Measurements from ENCODE around the gene STK11. TPM values are rescaled to one million over a fixed set of nuclear protein-coding genes. Genes with fewer than 3 reads are reported as not detected.
A peak's percentile ranks its signal among the peaks of the same experiment; 100 is the strongest.

STK11 gene
- total and polyA plus RNA-seq, 7 experiments from 2014 or later = 13.9 to 91.3 (median 71.5) TPM

DNA sequence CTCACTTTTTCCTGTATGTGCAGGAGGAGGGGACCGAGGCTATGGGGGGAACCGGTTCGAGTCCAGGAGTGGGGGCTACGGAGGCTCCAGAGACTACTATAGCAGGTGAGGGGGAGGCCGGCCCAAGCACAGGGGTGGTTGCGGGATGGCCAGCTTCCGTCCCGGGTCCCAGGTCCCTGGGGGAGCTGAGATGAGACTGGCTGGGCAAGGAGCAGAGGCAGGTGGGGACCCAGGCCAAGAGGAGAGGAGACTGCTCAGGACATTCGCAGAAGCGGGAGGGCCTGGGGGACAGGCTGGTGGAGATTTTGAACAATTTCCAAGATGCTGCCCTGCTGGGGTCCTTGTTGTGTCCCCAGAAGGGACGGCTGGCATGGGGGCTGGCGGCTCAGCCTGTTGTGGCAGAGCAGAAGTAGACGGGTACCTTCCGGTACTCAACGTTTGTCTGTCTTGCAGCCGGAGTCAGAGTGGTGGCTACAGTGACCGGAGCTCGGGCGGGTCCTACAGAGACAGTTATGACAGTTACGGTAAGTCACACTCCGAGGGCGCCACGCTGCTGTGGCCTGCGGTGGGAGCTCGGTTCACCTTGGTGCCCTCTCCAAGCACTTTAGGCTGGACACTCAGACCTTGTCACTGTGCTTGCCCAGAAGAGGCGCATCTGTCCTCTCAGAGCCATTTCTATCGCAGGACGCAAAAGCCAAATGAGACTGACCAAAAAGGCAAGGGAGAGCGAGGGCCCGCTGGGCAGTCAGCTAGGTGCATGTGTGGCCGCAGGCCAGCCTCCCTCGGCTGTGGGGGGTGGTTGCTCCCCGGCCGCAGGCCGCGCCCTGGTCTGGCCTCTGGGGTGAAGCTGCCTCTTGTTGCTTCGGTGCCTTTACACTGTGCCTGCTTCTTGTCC lies 66.2 kb downstream of the STK11 start:
- Mint-ChIP-seq H3K27me3 (peaks cover 0 to 6% (median 0%) of the 10 kb centered on the region in 5 donors), H3K36me3 (peaks cover 0 to 37% (median 23%) of the 10 kb centered on the region in 5 donors), H3K4me1 (peaks cover 49 to 70% (median 60%) of the 10 kb centered on the region in 7 donors), H3K27ac (peak overlapping the region; percentile 55 to 94 (median 90)), H3K4me3 (peak overlapping the region; percentile 88 to 96 (median 90)), H3K9me3 (peaks cover 0 to 11% (median 0%) of the 10 kb centered on the region in 11 donors)
- no peak for ATAC-seq
- no peaks in the 10 kb centered on the region for H3K9me3 ChIP-seq (ENCODE audit: control insufficient read depth in 2 of 3, low read length in 3 of 3)
- peaks cover 75 to 80% of the 10 kb centered on the region in 2 donors for H3K4me1 ChIP-seq (ENCODE audit: control insufficient read depth in 2 of 2, insufficient read depth in 2 of 2, low read length in 2 of 2)
- no peak for DNase-seq
- peak overlapping the region; percentile 82 for H3K27ac ChIP-seq (ENCODE audit: low read depth, low read length)
- H3K27me3 ChIP-seq (ENCODE audit: control insufficient read depth in 2 of 2, insufficient read depth in 2 of 2, low read length in 2 of 2) = no peaks in the 10 kb centered on the region
- ChIA-PET CTCF (interaction anchor here (1.0 kb wide), 1 partner anchor 28 kb away, joined by 3 read pairs; no protein-coding TSS in a partner anchor), POLR2A (interaction anchor here (0.5 to 6.6 kb wide), 5 partner anchors 10 to 611 kb away, joined by 3 to 60 read pairs (median 7); no protein-coding TSS in a partner anchor)
- intact Hi-C loops (cut with micrococcal nuclease) = no loop called here
- peak overlapping the region; percentile 76 for H3K4me3 ChIP-seq (ENCODE audit: low read length)
- H3K36me3 ChIP-seq (ENCODE audit: control insufficient read depth in 2 of 3, insufficient read depth in 3 of 3, low read length in 3 of 3) = peaks cover 39 to 44% (median 42%) of the 10 kb centered on the region in 3 experiments

DNA sequence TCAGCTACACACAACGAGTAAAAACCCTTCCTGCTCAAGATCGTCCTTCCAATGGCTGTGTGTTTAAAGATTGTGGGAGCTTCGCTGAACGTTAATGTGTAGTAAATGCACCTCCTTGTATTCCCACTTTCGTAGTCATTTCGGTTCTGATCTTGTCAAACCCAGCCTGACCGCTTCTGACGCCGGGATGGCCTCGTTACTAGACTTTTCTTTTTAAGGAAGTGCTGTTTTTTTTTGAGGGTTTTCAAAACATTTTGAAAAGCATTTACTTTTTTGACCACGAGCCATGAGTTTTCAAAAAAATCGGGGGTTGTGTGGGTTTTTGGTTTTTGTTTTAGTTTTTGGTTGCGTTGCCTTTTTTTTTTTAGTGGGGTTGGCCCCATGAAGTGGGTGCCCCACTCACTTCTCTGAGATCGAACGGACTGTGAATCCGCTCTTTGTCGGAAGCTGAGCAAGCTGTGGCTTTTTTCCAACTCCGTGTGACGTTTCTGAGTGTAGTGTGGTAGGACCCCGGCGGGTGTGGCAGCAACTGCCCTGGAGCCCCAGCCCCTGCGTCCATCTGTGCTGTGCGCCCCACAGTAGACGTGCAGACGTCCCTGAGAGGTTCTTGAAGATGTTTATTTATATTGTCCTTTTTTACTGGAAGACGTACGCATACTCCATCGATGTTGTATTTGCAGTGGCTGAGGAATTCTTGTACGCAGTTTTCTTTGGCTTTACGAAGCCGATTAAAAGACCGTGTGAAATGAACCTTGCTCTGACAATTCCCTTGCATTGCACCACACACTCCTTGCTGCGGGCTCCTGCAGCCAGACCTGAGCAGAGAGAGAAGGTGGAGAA lies 67.1 kb downstream of the STK11 start:
- H3K4me1 Mint-ChIP-seq = peaks cover 46 to 66% (median 60%) of the 10 kb centered on the region in 7 donors
- peak overlapping the region; percentile 82 for H3K27ac ChIP-seq (ENCODE audit: low read depth, low read length)

DNA sequence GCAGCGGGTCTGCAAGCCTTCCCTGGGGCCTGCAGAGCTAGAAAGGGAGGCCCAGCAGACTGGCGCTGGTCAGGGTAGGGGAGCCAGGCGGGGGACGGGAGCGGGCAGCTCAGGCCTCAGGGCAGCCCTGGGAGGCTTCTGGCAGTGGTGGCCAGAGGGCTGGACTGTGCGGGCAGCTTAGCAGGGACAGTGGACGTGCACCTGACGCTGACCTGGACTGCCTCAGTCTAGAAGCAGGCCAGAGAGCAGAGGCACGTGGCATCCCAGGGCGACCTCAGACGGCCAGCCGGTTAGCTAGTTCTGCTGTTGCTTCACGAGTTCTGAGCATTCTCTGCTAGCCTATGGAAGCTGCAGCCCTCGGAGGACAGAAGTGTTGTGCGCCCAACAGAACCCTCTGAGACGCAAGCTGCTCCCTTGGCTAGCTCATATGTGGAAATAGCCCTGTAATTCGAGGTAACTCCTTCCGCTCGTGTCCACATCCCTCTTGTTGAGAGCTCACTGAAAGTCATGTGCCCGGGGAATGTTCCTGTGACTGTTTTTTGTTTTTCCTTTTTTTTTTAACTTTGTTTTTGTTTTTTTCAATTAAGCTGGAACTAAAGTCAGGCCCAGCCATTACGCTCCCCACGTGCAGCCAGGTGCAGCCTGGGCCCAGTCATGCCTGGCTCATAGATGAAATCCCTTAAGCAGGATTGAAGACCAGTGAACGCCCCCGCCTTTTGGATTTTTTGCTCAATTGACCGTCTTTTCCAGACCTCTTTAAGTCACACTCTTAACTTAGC lies 67.9 kb downstream of the STK11 start:
- Histone ChIP-seq H3K27ac (ENCODE audit: low read depth, low read length) (peak overlapping the region; percentile 93), H3K4me3 (ENCODE audit: low read length) (no peak overlapping the region), H3K36me3 (ENCODE audit: control insufficient read depth in 2 of 3, insufficient read depth in 3 of 3, low read length in 3 of 3) (peaks cover 39 to 55% (median 42%) of the 10 kb centered on the region in 3 experiments), H3K4me1 (ENCODE audit: control insufficient read depth in 2 of 2, insufficient read depth in 2 of 2, low read length in 2 of 2) (peaks cover 59 to 69% of the 10 kb centered on the region in 2 donors), H3K27me3 (ENCODE audit: control insufficient read depth in 2 of 2, insufficient read depth in 2 of 2, low read length in 2 of 2) (no peaks in the 10 kb centered on the region), H3K9me3 (ENCODE audit: control insufficient read depth in 2 of 3, low read length in 3 of 3) (no peaks in the 10 kb centered on the region)
- Mint-ChIP-seq H3K4me1 (peaks cover 45 to 63% (median 55%) of the 10 kb centered on the region in 7 donors), H3K27ac (peak overlapping the region; percentile 53 to 90 (median 83)), H3K27me3 (peaks cover 0 to 2% (median 0%) of the 10 kb centered on the region in 5 donors), H3K36me3 (peaks cover 0 to 42% (median 23%) of the 10 kb centered on the region in 5 donors), H3K4me3 (peak overlapping the region; percentile 21 to 96 (median 72)), H3K9me3 (peaks cover 0 to 13% (median 0%) of the 10 kb centered on the region in 11 donors)
- ATAC-seq = no peak
- DNase-seq = no peak
- ChIA-PET CTCF (interaction anchor here (0.7 to 1.0 kb wide), 2 partner anchors 29 to 125 kb away, joined by 3 to 5 read pairs; no protein-coding TSS in a partner anchor), POLR2A (interaction anchor here (0.6 to 6.6 kb wide), 9 partner anchors 10 to 297 kb away, joined by 3 to 60 read pairs (median 3); no protein-coding TSS in a partner anchor)
- intact Hi-C loops (cut with micrococcal nuclease) = loop anchor here in 1 of 2 donors (2.0 kb wide), 2 partner anchors 13 to 253 kb away; partner anchors contain the start of genes RNU6-2 and TMEM259

More for the DNA sequence above, 67.1 kb downstream of the STK11 start:
- ChIA-PET POLR2A (interaction anchor here (0.7 to 6.6 kb wide), 9 partner anchors 9 to 219 kb away, joined by 3 to 60 read pairs (median 5); no protein-coding TSS in a partner anchor), CTCF (interaction anchor here (1.0 kb wide), 1 partner anchor 29 kb away, joined by 5 read pairs; no protein-coding TSS in a partner anchor)
- Histone ChIP-seq H3K36me3 (ENCODE audit: control insufficient read depth in 2 of 3, insufficient read depth in 3 of 3, low read length in 3 of 3) (peaks cover 39 to 48% (median 42%) of the 10 kb centered on the region in 3 experiments), H3K4me3 (ENCODE audit: low read length) (no peak overlapping the region), H3K9me3 (ENCODE audit: control insufficient read depth in 2 of 3, low read length in 3 of 3) (no peaks in the 10 kb centered on the region), H3K27me3 (ENCODE audit: control insufficient read depth in 2 of 2, insufficient read depth in 2 of 2, low read length in 2 of 2) (no peaks in the 10 kb centered on the region), H3K4me1 (ENCODE audit: control insufficient read depth in 2 of 2, insufficient read depth in 2 of 2, low read length in 2 of 2) (peaks cover 68 to 77% of the 10 kb centered on the region in 2 donors)
- Mint-ChIP-seq H3K27ac (peak overlapping the region; percentile 35 to 91 (median 82)), H3K9me3 (peaks cover 0 to 13% (median 0%) of the 10 kb centered on the region in 11 donors), H3K4me3 (peak overlapping the region; percentile 33 to 96 (median 75)), H3K27me3 (peaks cover 0 to 2% (median 0%) of the 10 kb centered on the region in 5 donors), H3K36me3 (peaks cover 0 to 37% (median 23%) of the 10 kb centered on the region in 5 donors)
- intact Hi-C loops (cut with micrococcal nuclease) = no loop called here
- ATAC-seq = no peak
- DNase-seq = no peak

DNA sequence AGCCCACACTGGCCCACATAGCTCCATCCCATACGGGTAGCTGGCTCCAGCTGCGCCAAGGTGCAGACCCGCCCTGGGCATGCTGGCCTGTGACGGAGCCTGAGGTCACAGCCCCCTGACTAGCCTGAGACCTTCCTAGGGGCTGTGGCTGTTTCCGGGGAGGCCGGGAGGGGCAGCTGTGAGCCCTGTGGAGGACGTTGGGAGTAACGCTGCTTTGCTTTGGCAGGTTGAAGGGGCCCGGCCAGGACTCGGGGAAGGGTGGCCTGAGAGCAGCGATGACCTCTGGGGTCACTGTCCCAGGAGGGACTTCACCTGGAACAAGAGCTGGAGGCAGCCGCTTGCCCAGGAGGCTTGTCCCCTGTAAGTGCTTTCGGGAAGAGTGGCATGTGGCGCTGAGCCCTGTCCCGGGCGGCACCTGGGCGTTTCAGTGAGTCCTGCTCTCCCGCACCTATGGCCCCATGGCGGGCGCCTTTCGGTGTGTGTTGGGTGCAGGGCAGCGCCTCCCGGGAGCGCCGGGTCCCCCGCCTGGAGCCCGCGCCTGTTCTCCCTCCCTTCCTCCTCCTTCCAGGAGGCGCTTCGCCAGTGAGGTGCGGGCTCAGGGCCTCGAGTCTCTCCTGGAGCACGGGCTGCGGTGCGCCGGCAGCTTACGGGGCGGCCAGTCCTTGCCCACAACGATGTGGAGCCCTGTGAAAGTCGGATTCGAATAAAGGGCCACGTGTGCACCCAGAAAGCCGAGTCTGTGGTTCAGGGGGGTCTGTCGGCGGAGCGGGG lies 68.7 kb downstream of the STK11 start:
- Mint-ChIP-seq H3K9me3 (peaks cover 0 to 13% (median 0%) of the 10 kb centered on the region in 11 donors), H3K27ac (peak overlapping the region in 8 of 9 donors; percentile 53 to 90 (median 80)), H3K4me1 (peaks cover 40 to 57% (median 50%) of the 10 kb centered on the region in 7 donors), H3K4me3 (peak overlapping the region; percentile 47 to 92 (median 70)), H3K36me3 (peaks cover 0 to 42% (median 23%) of the 10 kb centered on the region in 5 donors), H3K27me3 (no peaks in the 10 kb centered on the region)
- H3K4me1 ChIP-seq (ENCODE audit: control insufficient read depth in 2 of 2, insufficient read depth in 2 of 2, low read length in 2 of 2) = peaks cover 55 to 65% of the 10 kb centered on the region in 2 donors
- H3K27me3 ChIP-seq (ENCODE audit: control insufficient read depth in 2 of 2, insufficient read depth in 2 of 2, low read length in 2 of 2) = no peaks in the 10 kb centered on the region
- H3K36me3 ChIP-seq (ENCODE audit: control insufficient read depth in 2 of 3, insufficient read depth in 3 of 3, low read length in 3 of 3) = peaks cover 39 to 63% (median 42%) of the 10 kb centered on the region in 3 experiments
- ChIA-PET CTCF (no interaction called here), POLR2A (interaction anchor here (0.6 to 6.6 kb wide), 8 partner anchors 10 to 296 kb away, joined by 3 to 60 read pairs (median 4); partner anchors contain the start of gene ATP5F1D)
- H3K4me3 ChIP-seq (ENCODE audit: low read length) = peak overlapping the region; percentile 46
- intact Hi-C loops (cut with micrococcal nuclease) = loop anchor here in 1 of 2 donors (2.0 kb wide), 2 partner anchors 13 to 253 kb away; partner anchors contain the start of genes RNU6-2 and TMEM259
- peak overlapping the region; percentile 93 for H3K27ac ChIP-seq (ENCODE audit: low read depth, low read length)
- no peaks in the 10 kb centered on the region for H3K9me3 ChIP-seq (ENCODE audit: control insufficient read depth in 2 of 3, low read length in 3 of 3)
- ATAC-seq (no peak), DNase-seq (peak in 1 of 9 donors; percentile 25)

DNA sequence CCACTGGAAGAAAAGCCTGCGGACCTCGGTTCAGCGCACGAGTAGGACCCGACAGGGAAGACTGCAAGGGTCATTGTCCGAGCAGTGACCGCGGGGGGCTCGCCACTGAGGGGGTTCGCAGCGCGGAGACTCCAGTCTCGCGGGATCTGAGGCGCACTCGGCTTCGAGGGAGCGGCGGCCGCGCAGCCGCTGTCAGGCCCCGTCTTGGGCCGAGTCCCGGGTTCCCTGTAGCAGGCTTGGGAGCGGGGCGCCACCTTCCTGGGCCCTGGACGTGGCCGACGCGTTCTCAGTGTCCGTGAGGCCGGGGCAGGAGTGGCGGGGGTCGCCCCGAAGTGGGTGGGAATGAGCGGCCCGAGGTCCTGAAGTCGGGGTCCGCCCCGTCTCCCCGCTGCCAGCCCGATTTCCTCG lies 69.3 kb downstream of the STK11 start:
- peak overlapping the region; percentile 93 for H3K27ac ChIP-seq (ENCODE audit: low read depth, low read length)
- CTCF ChIA-PET = interaction anchor here (1.0 kb wide), 2 partner anchors 8 to 30 kb away, joined by 4 to 7 read pairs; no protein-coding TSS in a partner anchor
- peaks cover 39 to 68% (median 42%) of the 10 kb centered on the region in 3 experiments for H3K36me3 ChIP-seq (ENCODE audit: control insufficient read depth in 2 of 3, insufficient read depth in 3 of 3, low read length in 3 of 3)
- H3K4me3 Mint-ChIP-seq = peak overlapping the region in 9 of 10 donors; percentile 36 to 92 (median 59)
- intact Hi-C loops (cut with micrococcal nuclease) = loop anchor here (1.0 to 5.0 kb wide), 10 partner anchors 14 to 537 kb away; partner anchors contain the start of genes DAZAP1 (in 2 of the 2), RPS15 (in 2 of the 2), ATP8B3 (in 1 of the 2) and GAMT (in 1 of the 2)
- H3K36me3 Mint-ChIP-seq = peaks cover 0 to 46% (median 23%) of the 10 kb centered on the region in 5 donors
- no peak for ATAC-seq
- H3K4me1 ChIP-seq (ENCODE audit: control insufficient read depth in 2 of 2, insufficient read depth in 2 of 2, low read length in 2 of 2) = peaks cover 52 to 65% of the 10 kb centered on the region in 2 donors
- peak overlapping the region; percentile 46 for H3K4me3 ChIP-seq (ENCODE audit: low read length)
- no peaks in the 10 kb centered on the region for H3K27me3 Mint-ChIP-seq
- no peaks in the 10 kb centered on the region for H3K27me3 ChIP-seq (ENCODE audit: control insufficient read depth in 2 of 2, insufficient read depth in 2 of 2, low read length in 2 of 2)
- DNase-seq = no peak
- peak overlapping the region in 5 of 9 donors; percentile 12 to 95 (median 86) for H3K27ac Mint-ChIP-seq
- H3K9me3 ChIP-seq (ENCODE audit: control insufficient read depth in 2 of 3, low read length in 3 of 3) = no peaks in the 10 kb centered on the region
- H3K9me3 Mint-ChIP-seq = peaks cover 0 to 11% (median 0%) of the 10 kb centered on the region in 11 donors
- peaks cover 43 to 60% (median 53%) of the 10 kb centered on the region in 7 donors for H3K4me1 Mint-ChIP-seq
- POLR2A ChIA-PET = interaction anchor here (0.5 to 6.6 kb wide), 22 partner anchors 9 to 613 kb away, joined by 3 to 60 read pairs (median 4); partner anchors contain the start of gene ATP5F1D

Data from naive thymus-derived CD4-positive, alpha-beta T cell (primary cell).